Measurements from ENCODE around the gene TRAK1. TPM values are rescaled to one million over a fixed set of nuclear protein-coding genes. Genes with fewer than 3 reads are reported as not detected.

The TRAK1 gene
- polyA plus RNA-seq, 1 donor (not counting 4 experiments of a cell fraction or from before 2014, with no cell fraction given) = 58.2 TPM

GRCh38 chr3:42159147-42159546, 68.0 kb downstream of the TRAK1 start:
- Histone ChIP-seq H4K20me1 (ENCODE audit: control insufficient read depth, extremely low read depth, insufficient read depth, low read length) (peaks cover 1% of the 10 kb centered on the region), H3K27ac (ENCODE audit: control insufficient read depth, insufficient read depth, low read length) (peak overlapping the region; percentile 70), H3K9me1 (ENCODE audit: control insufficient read depth, extremely low read depth, insufficient read depth, low read length) (no peaks in the 10 kb centered on the region), H3K36me3 (ENCODE audit: control insufficient read depth in 2 of 2, extremely low read depth in 1 of 2, insufficient read depth in 2 of 2, low read length in 2 of 2) (peaks cover 0 to 8% of the 10 kb centered on the region in 2 experiments), H3K4me3 (ENCODE audit: control insufficient read depth in 2 of 3, extremely low read depth in 1 of 3, insufficient read depth in 2 of 3, low read depth in 1 of 3, low read length in 3 of 3) (peak overlapping the region in 1 of 3 experiments; percentile 17), H3K4me2 (ENCODE audit: control insufficient read depth, extremely low read depth, insufficient read depth, low read depth, low read length) (peak overlapping the region; percentile 85), H3K79me2 (ENCODE audit: control insufficient read depth, insufficient read depth, low read length) (peaks cover 65% of the 10 kb centered on the region), H3K27me3 (ENCODE audit: control insufficient read depth, extremely low read depth, insufficient read depth, low read length) (no peaks in the 10 kb centered on the region), H3K4me1 (ENCODE audit: control insufficient read depth, extremely low read depth, insufficient read depth, low read length) (peaks cover 32% of the 10 kb centered on the region), H3K9ac (ENCODE audit: control insufficient read depth, extremely low read depth, insufficient read depth, low read length) (no peak overlapping the region), H2AFZ (ENCODE audit: control insufficient read depth, low read length) (no peak overlapping the region), H3K9me3 (ENCODE audit: control insufficient read depth, low read depth, low read length) (no peaks in the 10 kb centered on the region)
- TF ChIP-seq CTCF (optimal IDR thresholded peaks at IDR 0.05 in 1 of 3, IDR thresholded peaks at IDR 0.05 in 1 of 3, conservative IDR thresholded peaks at IDR 0.05 in 1 of 3; ENCODE audit: extremely low read depth in 1 of 3, insufficient read depth in 2 of 3, low read length in 3 of 3) = no peak
- TF ChIP-seq EZH2 (IDR thresholded peaks at IDR 0.05; ENCODE audit: low read length) = no peak
- dilution Hi-C loops (cut with MboI; ENCODE audit: extremely low pct_ligation_motif_present, low sequenced_read_pairs) = no loop called here
- FAIRE-seq (no peak), DNase-seq (ENCODE audit: low read depth, low spot score) (no peak)

GRCh38 chr3:42159706-42160472, 68.7 kb downstream of the TRAK1 start:
- Histone ChIP-seq H3K27me3 (ENCODE audit: control insufficient read depth, extremely low read depth, insufficient read depth, low read length) (no peaks in the 10 kb centered on the region), H4K20me1 (ENCODE audit: control insufficient read depth, extremely low read depth, insufficient read depth, low read length) (peaks cover 6% of the 10 kb centered on the region), H3K4me1 (ENCODE audit: control insufficient read depth, extremely low read depth, insufficient read depth, low read length) (peaks cover 32% of the 10 kb centered on the region), H3K79me2 (ENCODE audit: control insufficient read depth, insufficient read depth, low read length) (peaks cover 65% of the 10 kb centered on the region), H3K27ac (ENCODE audit: control insufficient read depth, insufficient read depth, low read length) (peak overlapping the region; percentile 70), H2AFZ (ENCODE audit: control insufficient read depth, low read length) (peak overlapping the region; percentile 28), H3K4me2 (ENCODE audit: control insufficient read depth, extremely low read depth, insufficient read depth, low read depth, low read length) (peak overlapping the region; percentile 85), H3K36me3 (ENCODE audit: control insufficient read depth in 2 of 2, extremely low read depth in 1 of 2, insufficient read depth in 2 of 2, low read length in 2 of 2) (peaks cover 0 to 4% of the 10 kb centered on the region in 2 experiments), H3K4me3 (ENCODE audit: control insufficient read depth in 2 of 3, extremely low read depth in 1 of 3, insufficient read depth in 2 of 3, low read depth in 1 of 3, low read length in 3 of 3) (peak overlapping the region; percentile 7 to 58 (median 40)), H3K9me3 (ENCODE audit: control insufficient read depth, low read depth, low read length) (no peaks in the 10 kb centered on the region), H3K9ac (ENCODE audit: control insufficient read depth, extremely low read depth, insufficient read depth, low read length) (peak overlapping the region; percentile 62), H3K9me1 (ENCODE audit: control insufficient read depth, extremely low read depth, insufficient read depth, low read length) (peaks cover 2% of the 10 kb centered on the region)
- FAIRE-seq (peak; percentile 81), DNase-seq (ENCODE audit: low read depth, low spot score) (peak; percentile 46)
- TF ChIP-seq EZH2 (IDR thresholded peaks at IDR 0.05; ENCODE audit: low read length) (no peak), CTCF (optimal IDR thresholded peaks at IDR 0.05 in 1 of 3, IDR thresholded peaks at IDR 0.05 in 1 of 3, conservative IDR thresholded peaks at IDR 0.05 in 1 of 3; ENCODE audit: extremely low read depth in 1 of 3, insufficient read depth in 2 of 3, low read length in 3 of 3) (no peak)
- dilution Hi-C loops (cut with MboI; ENCODE audit: extremely low pct_ligation_motif_present, low sequenced_read_pairs) = no loop called here
